Neural cell (in vitro differentiated cells): ENCODE results near the gene ODC1.

Experiments
- CTCF ChIP-seq: fragments of 450-650 bp; IDR thresholded peaks from 2 replicates; pipeline ENCODE4 v1.5.1; 2014; ENCODE audit warnings: antibody characterized with exemption, mild to moderate bottlenecking, moderate library complexity; ENCODE audit not compliant: poor library complexity, severe bottlenecking
- MXI1 ChIP-seq: fragments of 450-650 bp; conservative IDR thresholded peaks from 2 replicates; pipeline ENCODE4 v1.6.1; 2014; ENCODE audit warnings: antibody characterized with exemption, mild to moderate bottlenecking; ENCODE audit not compliant: poor library complexity, severe bottlenecking

- no peak for TF ChIP-seq CTCF
- no peak for TF ChIP-seq MXI1
Observed at GRCh38 chr2:10497797-10498251, 49.7 kb upstream of the ODC1 start.
